Gastrocnemius medialis (tissue), 4 donors: ENCODE data around the gene RABEP2.

Experiments used
- CTCF ChIP-seq, 5 experiments: fragments of 450-650 bp in 3 of 5; fragments of 200-600 bp in 2 of 5; sonication (generic) in 2 of 5; IDR thresholded peaks in 4 of 5; conservative IDR thresholded peaks in 1 of 5; 1 replicate in 4 of 5; 2 replicates in 1 of 5; pipeline ENCODE4 v1.5.1; 2016 to 2019; ENCODE audit warnings: antibody characterized with exemption in 5 of 5, mild to moderate bottlenecking in 3 of 5, moderate library complexity in 3 of 5
- POLR2A ChIP-seq, 2 donors: fragments of 450-650 bp; IDR thresholded peaks; one replicate each; pipeline ENCODE4 v1.6.1; 2017; ENCODE audit warnings: antibody characterized with exemption in 2 of 2, mild to moderate bottlenecking in 2 of 2, moderate library complexity in 2 of 2

GRCh38 chr16:28935924-28936783 is 11.1 kb upstream of the RABEP2 start:
- TF ChIP-seq POLR2A (IDR thresholded peaks at IDR 0.05) (no peak), CTCF (IDR thresholded peaks at IDR 0.05 in 4 of 5, conservative IDR thresholded peaks at IDR 0.05 in 1 of 5) (no peak)
